Hair follicle dermal papilla cell (primary cell): ENCODE results near the gene OSTF1. TPM values are rescaled to one million over a fixed set of nuclear protein-coding genes. Genes with fewer than 3 reads are reported as not detected.

Experiments
- small RNA-seq: library from RNA; depleted of rRNA; stranded (forward); fragments of <200 nt; gene quantifications from one replicate; pipeline ENCODE3, GENCODE V24; 2012
- total RNA-seq: library from RNA; depleted of rRNA; stranded (reverse); fragments of >200 nt; gene quantifications from 2 replicates; pipeline ENCODE4 v1.2.3, GENCODE V29; 2012

OSTF1 gene, protein sequence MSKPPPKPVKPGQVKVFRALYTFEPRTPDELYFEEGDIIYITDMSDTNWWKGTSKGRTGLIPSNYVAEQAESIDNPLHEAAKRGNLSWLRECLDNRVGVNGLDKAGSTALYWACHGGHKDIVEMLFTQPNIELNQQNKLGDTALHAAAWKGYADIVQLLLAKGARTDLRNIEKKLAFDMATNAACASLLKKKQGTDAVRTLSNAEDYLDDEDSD
- total RNA-seq: 26.0 and 34.1 TPM in 2 replicates

DNA sequence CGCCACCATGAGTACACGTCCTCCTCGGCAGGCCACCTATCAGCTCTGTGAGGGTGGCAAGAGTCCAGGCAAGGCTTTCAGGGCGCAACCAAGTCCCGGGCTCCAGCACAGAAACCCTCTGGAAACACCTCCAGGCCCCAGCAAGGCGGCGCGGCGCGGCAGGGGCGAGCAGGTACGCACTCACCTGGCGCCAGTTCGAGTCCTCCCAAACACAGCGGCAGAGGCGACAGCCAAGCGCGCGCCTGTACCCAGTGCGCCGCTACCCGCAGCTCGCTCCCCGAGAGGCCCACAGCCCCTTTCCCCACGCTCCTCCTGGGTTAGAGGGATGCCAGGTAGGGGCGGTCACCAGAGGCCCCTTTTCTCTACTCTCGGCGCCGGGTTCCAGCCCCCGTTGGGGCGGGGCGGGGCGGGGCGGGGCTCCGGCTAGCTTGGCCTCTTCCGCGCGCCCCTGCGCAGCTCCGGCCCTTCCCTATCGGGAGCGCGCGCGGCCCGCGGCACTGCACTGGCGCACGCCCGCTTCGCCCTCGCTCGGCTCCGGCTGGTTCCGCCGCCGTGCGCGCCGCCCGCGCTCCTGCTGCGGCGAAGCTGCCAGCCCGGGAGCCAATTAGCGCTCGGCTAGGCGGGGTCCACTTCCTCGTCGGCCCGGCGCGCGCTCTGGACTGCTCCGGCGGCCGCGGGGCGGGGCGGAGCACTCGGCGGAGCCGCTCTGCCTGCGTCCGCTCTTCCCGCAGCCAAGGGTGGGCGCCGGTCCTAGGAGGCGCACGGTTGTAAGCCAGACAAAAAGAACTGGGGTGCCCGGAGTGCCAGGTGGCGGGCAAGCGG is at the start of gene OSTF1, which contains the start of gene NMRK1:
TSS of gene OSTF1 (plus strand) at position 691 of the 822 bp plus-strand sequence. CDS start 179 bp downstream, outside the sequence.
TSS of gene NMRK1 (minus strand) at position 332 of the 822 bp plus-strand sequence. CDS start 5,040 bp downstream, outside the sequence.

Small RNA genes within 50 kb of the gene (small RNA-seq; reads per million reads assigned to genes)
- gene RF00019: not detected

Other genes with a start within 250 kb of the OSTF1 start
- gene TRPM6, start 200.6 kb upstream of the OSTF1 start, total RNA-seq: under 0.01 and 0.12 TPM in 2 replicates
- gene C9orf40, start 135.6 kb upstream of the OSTF1 start, total RNA-seq: 4.5 and 5.4 TPM in 2 replicates
- gene CARNMT1, start 60.2 kb upstream of the OSTF1 start, total RNA-seq: 30.2 and 30.3 TPM in 2 replicates
- gene NMRK1, start 359 bp upstream of the OSTF1 start, total RNA-seq: 22.6 and 25.5 TPM in 2 replicates